Endothelial cell of umbilical vein (primary cell): ENCODE data around the gene DYNLT5.

Experiments used
- CTCF ChIP-seq, 2 donors: IDR thresholded peaks; 1 replicate in 1 of 2; 2 replicates in 1 of 2; pipeline ENCODE4 v1.5.1; 2011; ENCODE audit warnings: low read length in 2 of 2, mild to moderate bottlenecking in 2 of 2, moderate library complexity in 2 of 2, control low read depth in 1 of 2, inconsistent platforms in 1 of 2, low read depth in 1 of 2; ENCODE audit not compliant: insufficient read depth in 1 of 2; ENCODE audit errors: extremely low read depth in 1 of 2
- EZH2 ChIP-seq: IDR thresholded peaks from 2 replicates; pipeline ENCODE4 v1.6.1; 2012; ENCODE audit warnings: borderline replicate concordance, low read depth, mild to moderate bottlenecking, moderate library complexity, low read length, inconsistent platforms; ENCODE audit not compliant: severe bottlenecking
- FOS ChIP-seq: IDR thresholded peaks from 2 replicates; pipeline ENCODE4 v1.6.1; 2011; ENCODE audit warnings: mild to moderate bottlenecking, low read length, moderate library complexity, borderline replicate concordance; ENCODE audit not compliant: insufficient read depth
- JUN ChIP-seq: IDR thresholded peaks from 2 replicates; pipeline ENCODE4 v1.6.1; 2011; ENCODE audit warnings: borderline replicate concordance, low read depth; ENCODE audit not compliant: insufficient read length, insufficient read depth
- MAX ChIP-seq: IDR thresholded peaks from 2 replicates; pipeline ENCODE4 v1.6.1; 2011; ENCODE audit not compliant: insufficient read depth, insufficient read length
- MYC ChIP-seq: IDR thresholded peaks from one replicate; pipeline ENCODE4 v1.6.1; 2011; ENCODE audit warnings: mild to moderate bottlenecking, low read depth, low read length
- POLR2A ChIP-seq: IDR thresholded peaks from 2 replicates; pipeline ENCODE4 v1.6.1; 2012; ENCODE audit warnings: low read depth, mild to moderate bottlenecking, control low read depth, low read length
- POLR2AphosphoS5 ChIP-seq: IDR thresholded peaks from 2 replicates; pipeline ENCODE4 v1.6.1; 2012; ENCODE audit warnings: low read depth, mild to moderate bottlenecking, control low read depth, low read length, moderate library complexity; ENCODE audit not compliant: insufficient read depth

- TF ChIP-seq FOS, result no peak
- TF ChIP-seq CTCF (IDR thresholded peaks at IDR 0.05; ENCODE audit: extremely low read depth in 1 of 2, insufficient read depth in 1 of 2, low read depth in 1 of 2, low read length in 2 of 2), result no peak
- no peak for TF ChIP-seq POLR2AphosphoS5
- no peak for TF ChIP-seq EZH2
- no peak for TF ChIP-seq POLR2A
- TF ChIP-seq MYC, result no peak
- TF ChIP-seq JUN, result no peak
- no peak for TF ChIP-seq MAX
These were observed 39.7 kb downstream of the DYNLT5 start for GRCh38 chr1:66791621-66792610.
